ENCODE data around the gene CLASP2. TPM values are rescaled to one million over a fixed set of nuclear protein-coding genes. Genes with fewer than 3 reads are reported as not detected.

CLASP2 gene
- total RNA-seq, 1 experiment from 2014 or later, result 66.3 TPM

DNA sequence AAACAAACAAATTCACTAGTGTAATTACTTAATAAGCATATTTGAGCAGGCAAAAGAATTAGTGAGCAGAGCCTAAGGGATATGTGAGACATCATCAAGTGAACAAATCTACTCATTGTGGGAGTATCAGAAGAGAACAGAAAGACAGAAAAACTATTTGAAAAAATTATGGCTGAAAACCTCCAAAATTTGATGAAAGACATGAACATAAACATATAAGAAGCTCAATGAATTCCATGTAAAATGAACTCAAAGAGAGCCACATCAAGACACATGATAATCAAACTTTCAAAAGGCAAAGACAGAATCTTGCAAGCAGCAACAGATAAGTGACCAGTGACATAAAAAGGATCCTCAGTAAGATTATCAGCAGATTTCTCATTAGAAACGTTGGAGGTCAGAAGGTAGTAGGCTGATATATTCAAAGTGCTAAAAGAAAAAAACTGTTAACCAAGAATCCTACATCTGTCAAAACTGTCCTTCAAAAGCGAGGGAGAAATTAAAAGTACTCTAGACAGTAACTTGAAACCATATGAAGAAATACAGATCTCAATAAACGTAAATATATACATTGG lies 194.9 kb downstream of the CLASP2 start:
- POLR2A ChIA-PET, result no interaction called here
- peaks cover 30% of the 10 kb centered on the region for H3K36me3 Mint-ChIP-seq (ENCODE audit: insufficient read depth, unreplicated experiment)

DNA sequence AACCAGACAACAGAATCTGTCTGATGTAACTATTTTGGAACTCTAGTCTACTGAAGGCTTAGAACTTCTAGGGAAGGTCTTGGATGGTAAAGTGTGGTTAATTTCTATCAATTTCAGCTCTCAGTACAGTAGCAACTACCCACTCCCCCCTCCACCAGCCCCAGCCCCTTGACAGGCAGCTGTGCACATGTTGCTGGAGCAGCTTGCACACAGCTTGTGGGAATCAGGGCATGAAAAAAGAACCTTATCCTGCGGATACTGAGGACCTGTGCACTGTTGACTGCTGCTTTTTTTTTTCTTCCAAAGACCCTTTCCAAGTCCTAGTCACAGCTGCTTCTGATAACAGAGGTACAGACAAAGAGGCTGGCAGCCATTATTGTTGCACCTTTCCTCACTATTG lies 196.3 kb downstream of the CLASP2 start:
- H3K36me3 ChIP-seq (ENCODE audit: control insufficient read depth, insufficient read depth, low read length), result no peaks in the 10 kb centered on the region; the same call in 1 of the 2 replicates
- Mint-ChIP-seq H3K4me3 (ENCODE audit: unreplicated experiment) (no peak overlapping the region), H3K4me1 (ENCODE audit: low read depth, unreplicated experiment) (peaks cover 8% of the 10 kb centered on the region), H3K27ac (ENCODE audit: unreplicated experiment) (no peak overlapping the region), H3K27me3 (ENCODE audit: insufficient read depth, unreplicated experiment) (no peaks in the 10 kb centered on the region), H3K9me3 (ENCODE audit: unreplicated experiment) (peaks cover 21% of the 10 kb centered on the region), H3K36me3 (ENCODE audit: insufficient read depth, unreplicated experiment) (peaks cover 25% of the 10 kb centered on the region)
- no peak overlapping the region for H3K4me3 ChIP-seq (ENCODE audit: low read depth, low read length)
- no peak for DNase-seq
- no TSS peak for BruUV-seq (replicated peaks)
- no peaks in the 10 kb centered on the region for H3K4me1 ChIP-seq
- H3K27me3 ChIP-seq (replicated peaks; ENCODE audit: control insufficient read depth, insufficient read depth, low read length), result no peaks in the 10 kb centered on the region
- TF ChIP-seq, protein P1, sequence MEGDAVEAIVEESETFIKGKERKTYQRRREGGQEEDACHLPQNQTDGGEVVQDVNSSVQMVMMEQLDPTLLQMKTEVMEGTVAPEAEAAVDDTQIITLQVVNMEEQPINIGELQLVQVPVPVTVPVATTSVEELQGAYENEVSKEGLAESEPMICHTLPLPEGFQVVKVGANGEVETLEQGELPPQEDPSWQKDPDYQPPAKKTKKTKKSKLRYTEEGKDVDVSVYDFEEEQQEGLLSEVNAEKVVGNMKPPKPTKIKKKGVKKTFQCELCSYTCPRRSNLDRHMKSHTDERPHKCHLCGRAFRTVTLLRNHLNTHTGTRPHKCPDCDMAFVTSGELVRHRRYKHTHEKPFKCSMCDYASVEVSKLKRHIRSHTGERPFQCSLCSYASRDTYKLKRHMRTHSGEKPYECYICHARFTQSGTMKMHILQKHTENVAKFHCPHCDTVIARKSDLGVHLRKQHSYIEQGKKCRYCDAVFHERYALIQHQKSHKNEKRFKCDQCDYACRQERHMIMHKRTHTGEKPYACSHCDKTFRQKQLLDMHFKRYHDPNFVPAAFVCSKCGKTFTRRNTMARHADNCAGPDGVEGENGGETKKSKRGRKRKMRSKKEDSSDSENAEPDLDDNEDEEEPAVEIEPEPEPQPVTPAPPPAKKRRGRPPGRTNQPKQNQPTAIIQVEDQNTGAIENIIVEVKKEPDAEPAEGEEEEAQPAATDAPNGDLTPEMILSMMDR (IDR thresholded peaks at IDR 0.05; ENCODE audit: insufficient read depth in 1 of 2, low read depth in 1 of 2, low read length in 1 of 2, severe bottlenecking in 1 of 2, unreplicated experiment in 1 of 2), result no peak
- ChIA-PET CTCF (no interaction called here), POLR2A (no interaction called here)
- H3K9me3 ChIP-seq, result peaks cover 10% of the 10 kb centered on the region
- intact Hi-C loops (cut with micrococcal nuclease; ENCODE audit: unreplicated experiment), result no loop called here

More for the DNA sequence above, 194.9 kb downstream of the CLASP2 start:
- Mint-ChIP-seq H3K27ac (ENCODE audit: unreplicated experiment) (no peak overlapping the region), H3K27me3 (ENCODE audit: insufficient read depth, unreplicated experiment) (no peaks in the 10 kb centered on the region), H3K4me1 (ENCODE audit: low read depth, unreplicated experiment) (peaks cover 8% of the 10 kb centered on the region), H3K9me3 (ENCODE audit: unreplicated experiment) (peaks cover 28% of the 10 kb centered on the region), H3K4me3 (ENCODE audit: unreplicated experiment) (no peak overlapping the region)
- Histone ChIP-seq H3K4me3 (ENCODE audit: low read depth, low read length) (no peak overlapping the region), H3K9me3 (peaks cover 18% of the 10 kb centered on the region), H3K36me3 (ENCODE audit: control insufficient read depth, insufficient read depth, low read length) (no peaks in the 10 kb centered on the region; the same call in 1 of the 2 replicates), H3K4me1 (no peaks in the 10 kb centered on the region), H3K27me3 (replicated peaks; ENCODE audit: control insufficient read depth, insufficient read depth, low read length) (no peaks in the 10 kb centered on the region)
- no peak for DNase-seq
- BruUV-seq (replicated peaks), result no TSS peak
- CTCF ChIA-PET, result no interaction called here
- intact Hi-C loops (cut with micrococcal nuclease; ENCODE audit: unreplicated experiment), result no loop called here
- TF ChIP-seq, protein P1 (IDR thresholded peaks at IDR 0.05; ENCODE audit: insufficient read depth in 1 of 2, low read depth in 1 of 2, low read length in 1 of 2, severe bottlenecking in 1 of 2, unreplicated experiment in 1 of 2), result no peak

DNA sequence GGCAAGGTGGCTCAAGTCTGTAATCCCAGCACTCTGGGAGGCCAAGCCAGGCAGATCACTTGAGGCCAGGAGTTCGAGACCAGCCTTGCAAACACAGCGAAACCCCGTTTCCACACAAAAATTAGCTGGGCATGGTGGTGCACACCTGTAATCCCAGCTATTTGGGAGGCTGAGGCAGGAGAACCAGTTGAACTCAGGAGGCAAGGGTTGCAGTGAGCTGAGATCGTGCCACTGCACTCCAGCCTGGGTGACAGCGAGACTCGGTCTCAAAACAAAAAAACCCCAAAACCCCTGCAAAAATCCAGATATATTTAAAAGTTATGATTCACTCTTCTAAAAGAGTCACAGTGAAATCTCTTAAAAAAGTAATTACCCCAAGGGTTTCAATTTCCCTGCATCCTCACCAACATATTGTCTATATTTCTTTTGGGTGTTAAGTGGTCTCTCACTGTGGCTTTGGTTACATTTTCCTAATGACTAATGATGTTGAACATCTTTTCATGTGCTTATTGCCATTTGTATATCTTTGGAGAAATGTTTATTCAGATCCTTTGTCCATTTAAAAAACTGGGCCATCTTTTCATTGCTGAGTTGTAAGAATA lies 204.7 kb downstream of the CLASP2 start:
- Mint-ChIP-seq H3K9me3 (ENCODE audit: unreplicated experiment) (no peaks in the 10 kb centered on the region), H3K4me3 (ENCODE audit: unreplicated experiment) (no peak overlapping the region), H3K27me3 (ENCODE audit: insufficient read depth, unreplicated experiment) (no peaks in the 10 kb centered on the region), H3K4me1 (ENCODE audit: low read depth, unreplicated experiment) (no peaks in the 10 kb centered on the region), H3K36me3 (ENCODE audit: insufficient read depth, unreplicated experiment) (peaks cover 46% of the 10 kb centered on the region), H3K27ac (ENCODE audit: unreplicated experiment) (no peak overlapping the region)
- intact Hi-C loops (cut with micrococcal nuclease; ENCODE audit: unreplicated experiment), result no loop called here
- BruUV-seq (replicated peaks), result no TSS peak
- Histone ChIP-seq H3K36me3 (ENCODE audit: control insufficient read depth, insufficient read depth, low read length) (no peaks in the 10 kb centered on the region), H3K9me3 (no peaks in the 10 kb centered on the region), H3K4me3 (ENCODE audit: low read depth, low read length) (no peak overlapping the region), H3K27me3 (replicated peaks; ENCODE audit: control insufficient read depth, insufficient read depth, low read length) (no peaks in the 10 kb centered on the region), H3K4me1 (no peaks in the 10 kb centered on the region)
- ChIA-PET CTCF (no interaction called here), POLR2A (no interaction called here)
- no peak for DNase-seq
- TF ChIP-seq, protein P1 (IDR thresholded peaks at IDR 0.05; ENCODE audit: insufficient read depth in 1 of 2, low read depth in 1 of 2, low read length in 1 of 2, severe bottlenecking in 1 of 2, unreplicated experiment in 1 of 2), result no peak

Measured in Caco-2 (cell line).